ENCODE data around the gene WNT5A.

The WNT5A gene

DNA sequence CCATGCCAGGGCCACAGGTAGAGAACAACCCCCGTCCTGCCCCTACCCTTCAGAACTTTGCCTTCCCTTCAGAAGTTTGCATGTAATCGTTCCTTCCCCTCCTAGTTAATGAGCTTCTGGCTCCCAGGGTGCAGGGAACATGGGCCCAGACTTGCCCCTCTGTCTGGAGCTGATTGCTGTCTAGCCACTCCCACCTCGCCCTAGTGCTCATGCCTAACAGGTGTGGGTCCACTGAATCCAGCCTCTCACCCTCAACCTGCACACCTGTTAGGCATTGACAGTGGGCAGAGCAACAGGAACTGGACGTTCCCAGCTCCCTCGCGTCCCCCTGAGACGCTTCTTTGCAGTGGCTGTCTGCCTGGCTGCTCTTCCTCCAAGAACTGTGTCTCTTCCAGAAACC lies 40.3 kb downstream of the WNT5A start:
- no peak for DNase-seq (ENCODE audit: low read depth in 2 of 2)

DNA sequence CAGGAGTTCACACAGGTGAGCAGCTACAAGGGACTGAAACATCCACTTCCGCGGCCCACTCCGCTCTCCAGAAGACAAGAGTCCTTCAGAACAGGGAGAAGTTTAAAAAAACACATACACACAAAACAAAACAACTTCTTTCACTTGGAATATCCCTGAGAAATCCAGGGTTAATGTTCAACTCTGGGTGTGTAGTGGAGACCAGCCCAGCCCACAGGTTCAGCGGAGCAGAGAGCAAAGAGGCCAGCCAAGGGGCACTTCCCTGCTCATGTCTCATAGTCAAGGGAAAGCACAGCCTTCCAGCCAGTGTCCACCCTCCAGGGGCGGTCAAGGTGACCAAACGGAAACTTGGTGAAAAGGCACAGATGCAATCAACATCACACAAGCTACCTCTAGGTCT lies 41.6 kb downstream of the WNT5A start:
- no peak for DNase-seq (ENCODE audit: low read depth in 2 of 2)

DNA sequence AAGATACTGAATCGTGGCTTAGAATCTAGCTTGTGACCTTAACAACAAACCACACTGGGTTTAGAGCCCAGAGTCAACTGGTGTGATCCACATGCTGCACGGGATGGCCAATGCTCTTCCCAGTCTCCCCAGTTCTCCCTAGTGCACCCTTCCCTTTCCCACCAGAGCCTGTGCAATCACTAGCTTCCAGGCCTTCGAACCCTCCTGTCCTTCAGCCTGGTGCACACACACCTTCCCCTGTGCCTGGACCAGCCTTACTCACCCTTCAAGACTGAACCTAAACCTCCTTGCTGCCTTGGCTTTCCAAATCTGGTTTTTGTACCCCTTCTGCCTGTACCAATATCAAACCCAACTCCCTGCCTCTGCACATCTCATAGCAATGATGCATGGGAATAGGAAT lies 43.8 kb downstream of the WNT5A start:
- no peak for DNase-seq (ENCODE audit: low read depth in 2 of 2)

DNA sequence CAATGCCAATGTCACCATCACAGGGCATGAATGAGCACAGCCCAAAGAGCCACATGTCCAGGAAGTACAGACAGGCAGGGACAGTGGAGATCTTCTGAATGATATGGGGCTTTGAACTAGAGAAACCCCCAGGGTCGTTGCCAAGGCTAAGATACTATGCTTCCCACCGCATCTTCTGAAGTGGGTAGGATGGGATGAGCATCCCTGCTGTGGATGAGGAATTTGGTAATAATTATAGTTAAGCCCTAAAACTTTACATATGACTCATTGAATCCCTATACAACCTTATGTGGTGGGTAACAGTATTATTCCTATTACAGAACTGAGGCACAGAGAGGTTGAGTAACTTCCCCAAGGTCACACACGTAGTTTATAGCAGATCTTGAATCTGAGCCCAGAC lies 44.2 kb downstream of the WNT5A start:
- DNase-seq (ENCODE audit: low read depth in 2 of 2), result no peak

DNA sequence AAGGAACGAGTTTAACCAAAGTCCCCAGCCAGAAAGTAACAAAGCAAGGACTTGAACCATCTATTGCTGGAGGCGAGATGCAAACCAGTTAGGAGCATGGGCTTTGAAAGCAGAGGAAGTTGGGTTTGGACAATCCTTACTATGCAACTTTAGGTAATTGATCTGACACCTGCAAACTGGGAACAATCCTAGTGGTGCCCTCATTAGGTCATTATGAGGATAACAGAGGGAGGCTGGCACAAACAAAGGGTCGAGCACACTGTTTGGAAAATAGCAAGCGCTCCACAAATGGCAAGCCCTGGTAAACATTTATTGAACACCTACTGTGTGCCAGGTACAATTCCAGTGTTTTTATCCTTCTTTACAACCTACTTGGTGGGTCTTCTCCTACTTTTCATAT lies 45.6 kb downstream of the WNT5A start:
- DNase-seq (ENCODE audit: low read depth in 2 of 2), result no peak

DNA sequence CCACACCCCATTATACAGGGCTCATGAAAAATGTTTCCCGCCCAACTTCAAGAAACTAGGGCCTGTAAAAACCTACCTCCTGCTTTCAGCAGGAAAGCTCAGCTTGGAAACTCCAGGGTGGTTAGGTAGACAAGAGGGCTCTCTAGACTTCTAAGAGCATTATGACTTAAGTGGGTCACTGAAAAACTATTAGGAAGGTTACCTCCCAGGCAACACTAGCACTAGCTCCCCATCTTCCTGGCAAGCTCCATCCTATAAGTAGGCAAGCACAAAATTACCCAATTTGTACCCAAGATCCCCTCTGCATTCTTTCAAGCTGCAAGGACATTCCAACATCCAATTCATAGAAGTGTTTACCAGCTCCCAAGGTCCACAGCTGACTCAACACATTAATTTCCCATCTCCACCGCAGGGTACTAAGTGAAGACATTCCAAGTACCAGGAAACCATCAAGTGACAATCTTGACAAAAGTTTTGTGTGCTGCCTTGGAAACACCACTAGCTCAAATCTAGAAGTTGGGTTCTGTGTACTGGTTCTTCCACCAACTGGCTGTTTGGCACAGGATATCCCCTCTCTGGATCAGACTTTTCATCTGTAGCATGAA lies 46.9 kb downstream of the WNT5A start:
- DNase-seq (ENCODE audit: low read depth in 2 of 2), result no peak

DNA sequence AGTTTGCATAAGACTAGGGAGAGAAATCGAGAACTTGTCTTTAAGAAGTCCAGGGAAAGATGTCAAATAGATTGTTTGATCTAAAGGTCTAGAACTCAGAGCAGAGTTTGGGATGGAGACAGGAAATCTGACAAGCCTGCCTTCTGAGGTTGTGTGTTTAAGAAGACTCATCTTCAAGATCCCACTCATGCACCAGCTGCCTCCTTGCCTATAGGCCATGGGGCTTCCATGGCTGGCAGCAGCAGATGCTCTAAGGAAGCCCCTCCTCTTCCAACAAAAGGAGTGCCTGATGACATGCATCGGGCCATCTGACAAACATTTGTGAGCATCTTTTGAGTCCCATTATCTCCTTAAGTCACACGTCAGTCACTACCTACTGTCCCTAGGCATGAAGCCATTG lies 47.4 kb downstream of the WNT5A start:
- DNase-seq (ENCODE audit: low read depth in 2 of 2), result no peak

DNA sequence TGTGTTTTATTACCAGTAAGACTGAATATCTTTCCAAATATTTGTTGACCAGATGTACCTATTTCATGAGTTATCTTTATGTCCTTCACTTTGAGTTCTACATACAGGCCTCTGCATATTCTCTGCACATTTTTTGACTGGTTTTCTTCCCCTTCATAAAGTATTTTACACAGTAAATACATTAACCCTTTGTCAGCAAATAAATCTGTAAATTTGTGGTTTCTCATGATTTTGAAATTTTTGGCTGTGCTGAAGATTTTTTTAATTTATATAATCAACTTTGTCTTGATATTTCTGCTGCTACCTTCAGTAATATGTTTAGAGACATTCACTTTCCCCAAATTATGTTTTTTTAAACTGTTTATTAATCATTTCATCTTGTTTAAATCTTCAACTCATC lies 50.5 kb downstream of the WNT5A start:
- DNase-seq (ENCODE audit: low read depth in 2 of 2), result no peak

DNA sequence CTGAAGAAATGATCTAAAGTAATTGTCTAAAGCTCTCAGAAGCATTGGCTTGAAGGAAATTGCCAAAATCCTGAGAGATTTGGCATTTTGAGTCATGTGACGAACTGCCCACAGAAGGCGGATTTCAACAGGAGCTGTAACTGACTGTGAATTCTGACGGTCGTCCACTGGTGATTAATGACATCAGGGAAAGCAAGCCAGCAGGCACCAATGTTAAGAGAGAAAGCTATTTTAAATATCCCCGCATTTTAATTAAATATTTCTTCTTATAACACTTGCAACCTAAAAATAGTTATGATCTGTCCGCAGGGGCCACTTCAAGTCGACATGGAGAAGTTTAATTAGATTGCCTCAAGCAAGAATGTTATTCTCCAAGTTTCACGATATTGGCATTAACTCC lies 51.6 kb downstream of the WNT5A start:
- no peak for DNase-seq (ENCODE audit: low read depth in 2 of 2)

DNA sequence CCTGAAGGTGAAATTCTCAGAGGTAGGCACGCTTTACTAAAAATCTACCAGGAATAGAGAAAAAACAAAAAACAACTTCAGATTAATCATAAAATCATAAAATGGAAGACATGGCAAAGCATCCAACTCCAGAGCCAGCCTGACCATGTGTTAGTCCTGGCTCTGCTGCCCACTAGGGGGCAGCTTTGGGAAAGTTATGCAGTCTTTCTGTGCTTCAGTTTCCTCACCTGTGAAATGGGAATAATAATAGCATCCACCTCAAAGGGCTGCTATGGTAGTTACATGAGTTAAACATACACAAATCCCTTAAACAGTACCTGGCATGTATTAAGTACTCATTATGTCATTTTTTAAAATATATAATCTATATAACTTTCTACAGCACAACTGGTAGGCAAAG lies 52.3 kb downstream of the WNT5A start:
- DNase-seq (ENCODE audit: low read depth in 2 of 2), result no peak

DNA sequence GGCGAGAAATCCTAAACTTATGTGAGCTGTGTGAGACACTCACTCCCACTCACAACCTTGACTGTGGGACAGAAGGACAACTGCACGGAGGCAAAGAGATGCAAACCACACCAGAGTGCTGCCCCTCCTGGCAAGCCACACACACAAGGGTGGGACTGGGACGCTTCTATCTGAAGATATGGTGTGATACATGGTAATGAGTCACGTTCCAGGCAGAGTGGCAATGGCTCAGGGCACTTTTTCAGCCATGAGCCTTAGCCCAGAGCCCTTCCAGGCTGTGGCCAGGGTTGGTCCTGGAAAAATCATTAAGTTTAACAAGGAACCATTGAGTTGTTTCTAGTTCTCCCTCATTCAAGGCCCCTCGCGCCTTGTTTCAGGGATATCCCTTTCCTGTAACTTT lies 56.1 kb downstream of the WNT5A start:
- no peak for DNase-seq (ENCODE audit: low read depth in 2 of 2)

DNA sequence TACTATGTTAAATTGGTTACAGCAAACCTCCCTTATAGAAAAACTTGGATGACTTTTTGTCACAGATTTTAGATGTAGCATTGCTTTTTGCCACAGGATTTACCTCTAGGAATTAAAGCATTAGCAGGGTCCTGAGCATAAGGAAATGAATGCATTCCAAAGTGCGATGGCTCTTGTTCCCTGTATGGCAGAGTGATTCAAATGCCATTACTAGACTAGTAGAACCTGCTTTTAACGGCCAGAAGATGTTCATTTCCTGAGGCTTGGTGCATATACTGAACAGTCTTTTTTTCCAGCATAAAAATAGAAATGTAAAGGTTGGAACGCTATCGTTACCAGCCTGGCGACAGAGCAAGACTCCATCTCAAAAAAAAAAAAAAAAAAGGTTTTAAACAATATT lies 59.4 kb downstream of the WNT5A start:
- no peak for DNase-seq (ENCODE audit: low read depth in 2 of 2)

DNA sequence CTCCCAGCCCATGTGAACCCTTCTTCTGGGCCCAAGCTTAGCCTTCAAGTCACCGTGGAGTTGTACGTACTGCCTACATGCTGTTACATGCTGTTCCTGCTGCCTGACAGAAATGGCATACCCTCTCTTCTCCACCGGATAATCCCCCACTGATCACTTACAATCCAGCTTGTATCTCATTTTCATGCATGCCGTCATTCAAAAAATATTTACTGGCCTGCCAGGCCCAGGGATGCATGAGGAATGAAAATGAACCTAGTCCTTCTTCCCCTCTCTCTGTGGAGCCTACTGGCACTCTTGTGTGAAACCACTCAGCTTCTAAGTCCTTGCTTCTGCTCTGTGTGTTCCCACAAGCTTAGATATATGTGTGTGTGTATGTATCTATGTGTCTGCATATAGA lies 60.6 kb downstream of the WNT5A start:
- no peak for DNase-seq (ENCODE audit: low read depth in 2 of 2)

DNA sequence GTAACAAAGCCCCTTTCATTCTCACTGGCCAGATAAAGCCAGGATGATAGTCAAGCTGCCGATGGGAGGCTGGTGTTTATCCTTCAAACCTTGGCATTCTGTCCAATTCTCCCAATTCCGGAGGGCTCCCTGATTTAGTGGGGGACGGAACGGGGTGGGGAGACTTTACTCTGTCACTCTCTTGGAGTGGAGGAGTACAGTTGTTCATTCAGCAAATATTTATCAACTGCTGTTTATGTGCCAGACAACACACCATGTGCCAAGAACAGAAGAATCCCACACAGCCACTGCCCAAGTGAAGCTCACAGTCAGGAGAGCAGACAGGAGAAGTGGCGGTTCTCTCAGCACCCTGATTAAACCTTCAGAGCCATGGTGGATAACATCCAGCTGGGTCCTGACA lies 63.3 kb downstream of the WNT5A start:
- DNase-seq (ENCODE audit: low read depth in 2 of 2), result no peak

DNA sequence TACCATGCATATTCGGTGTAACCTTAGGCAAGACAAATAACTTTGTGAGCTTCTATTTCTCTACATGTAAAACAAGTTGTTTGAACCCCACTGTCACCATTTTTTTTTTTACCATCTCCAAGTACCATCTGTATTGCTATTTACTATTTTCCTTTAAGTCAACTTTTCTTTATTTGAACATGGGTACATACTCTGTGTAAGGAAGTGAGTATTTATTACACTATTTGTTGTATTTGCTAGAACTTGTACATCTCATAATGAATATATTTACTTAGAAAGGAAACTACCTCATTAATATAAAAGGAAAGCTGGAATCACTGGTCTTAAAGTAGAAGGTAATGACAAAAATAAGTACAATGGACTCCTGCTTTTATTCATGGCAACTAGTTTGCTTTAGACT lies 69.9 kb downstream of the WNT5A start:
- DNase-seq (ENCODE audit: low read depth in 2 of 2), result no peak

DNA sequence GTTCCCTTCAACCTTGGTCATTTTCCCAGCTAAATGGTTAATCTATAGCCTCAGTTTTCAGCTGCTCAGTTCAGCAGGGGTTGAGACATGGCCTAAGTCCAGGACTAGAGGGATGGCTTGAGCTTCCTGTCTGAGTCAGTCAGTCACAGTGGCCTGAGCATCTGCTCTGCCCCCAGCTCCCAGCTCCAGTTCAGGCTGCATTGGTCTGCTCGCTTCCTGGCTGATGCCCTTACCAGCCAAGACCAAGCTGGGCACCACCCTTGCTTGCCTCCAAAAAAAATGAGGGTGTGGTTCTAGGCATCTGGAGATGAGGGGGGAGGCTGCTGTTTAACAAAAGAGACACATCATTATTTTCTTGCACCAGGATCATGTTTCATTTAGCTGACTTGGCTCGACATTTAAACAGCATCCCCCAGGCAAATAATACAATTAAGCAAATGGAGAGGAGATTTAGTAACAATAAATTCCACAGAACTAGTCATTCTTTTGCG lies 70.7 kb downstream of the WNT5A start:
- DNase-seq (ENCODE audit: low read depth in 2 of 2), result no peak
